ENCODE measurements around the gene PRR13. TPM values are rescaled to one million over a fixed set of nuclear protein-coding genes. Genes with fewer than 3 reads are reported as not detected.

PRR13 gene
- total RNA-seq, 1 donor from 2014 or later: 29.0 TPM

DNA sequence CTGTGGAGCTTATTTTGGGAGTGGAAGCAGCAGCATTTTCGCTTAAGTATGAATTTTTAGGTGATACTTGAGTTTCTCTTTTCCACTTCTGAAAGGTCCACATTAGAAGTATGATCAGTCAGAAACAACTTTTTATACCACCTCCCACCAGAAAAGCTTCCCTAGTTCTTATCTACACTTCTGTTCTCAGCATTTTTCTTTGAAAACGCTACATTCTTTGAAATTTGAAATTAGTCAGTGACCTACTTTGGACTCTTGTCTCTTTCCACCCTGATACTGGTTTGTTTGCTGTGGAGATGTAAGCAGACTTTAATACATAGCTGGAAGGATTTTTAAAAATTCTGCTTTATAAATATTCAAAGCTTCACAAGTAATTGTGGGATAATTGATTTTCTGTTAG, 32.5 kb downstream of the PRR13 start:
- no peak for FAIRE-seq
- DNase-seq (ENCODE audit: low read depth): no peak
- Histone ChIP-seq H3K27me3 (ENCODE audit: control insufficient read depth, insufficient read depth, low read length) (no peaks in the 10 kb centered on the region), H3K36me3 (ENCODE audit: control insufficient read depth, insufficient read depth, low read length) (peaks cover 43% of the 10 kb centered on the region), H3K4me3 (ENCODE audit: low read depth, low read length) (no peak overlapping the region)
- TF ChIP-seq, protein P1, sequence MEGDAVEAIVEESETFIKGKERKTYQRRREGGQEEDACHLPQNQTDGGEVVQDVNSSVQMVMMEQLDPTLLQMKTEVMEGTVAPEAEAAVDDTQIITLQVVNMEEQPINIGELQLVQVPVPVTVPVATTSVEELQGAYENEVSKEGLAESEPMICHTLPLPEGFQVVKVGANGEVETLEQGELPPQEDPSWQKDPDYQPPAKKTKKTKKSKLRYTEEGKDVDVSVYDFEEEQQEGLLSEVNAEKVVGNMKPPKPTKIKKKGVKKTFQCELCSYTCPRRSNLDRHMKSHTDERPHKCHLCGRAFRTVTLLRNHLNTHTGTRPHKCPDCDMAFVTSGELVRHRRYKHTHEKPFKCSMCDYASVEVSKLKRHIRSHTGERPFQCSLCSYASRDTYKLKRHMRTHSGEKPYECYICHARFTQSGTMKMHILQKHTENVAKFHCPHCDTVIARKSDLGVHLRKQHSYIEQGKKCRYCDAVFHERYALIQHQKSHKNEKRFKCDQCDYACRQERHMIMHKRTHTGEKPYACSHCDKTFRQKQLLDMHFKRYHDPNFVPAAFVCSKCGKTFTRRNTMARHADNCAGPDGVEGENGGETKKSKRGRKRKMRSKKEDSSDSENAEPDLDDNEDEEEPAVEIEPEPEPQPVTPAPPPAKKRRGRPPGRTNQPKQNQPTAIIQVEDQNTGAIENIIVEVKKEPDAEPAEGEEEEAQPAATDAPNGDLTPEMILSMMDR (IDR thresholded peaks at IDR 0.05; ENCODE audit: insufficient read depth, low read length, severe bottlenecking): no peak

DNA sequence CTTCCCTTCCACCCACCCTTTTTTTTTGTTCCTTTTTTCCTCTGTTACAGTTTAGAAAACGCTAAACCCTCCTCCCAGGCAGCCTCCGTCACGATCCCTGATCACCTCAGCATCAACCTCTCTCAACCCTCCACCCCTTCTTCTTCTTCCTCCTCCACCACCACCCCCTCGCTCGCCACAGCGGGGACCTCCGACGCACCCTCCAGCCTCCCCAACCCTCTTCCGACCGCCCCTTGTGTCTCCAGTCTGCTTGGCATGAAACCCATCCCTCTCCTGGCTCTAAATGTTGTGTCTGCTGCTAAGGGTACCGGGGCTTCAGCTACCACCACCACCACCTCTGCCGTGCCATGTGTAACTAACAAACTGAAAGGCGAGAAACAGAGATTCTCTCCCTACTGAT, 33.3 kb downstream of the PRR13 start:
- TF ChIP-seq, protein P1 (IDR thresholded peaks at IDR 0.05; ENCODE audit: insufficient read depth, low read length, severe bottlenecking): no peak
- Histone ChIP-seq H3K4me3 (ENCODE audit: low read depth, low read length) (no peak overlapping the region), H3K27me3 (ENCODE audit: control insufficient read depth, insufficient read depth, low read length) (no peaks in the 10 kb centered on the region), H3K36me3 (ENCODE audit: control insufficient read depth, insufficient read depth, low read length) (peaks cover 40% of the 10 kb centered on the region)
- DNase-seq (ENCODE audit: low read depth) (no peak), FAIRE-seq (no peak)

DNA sequence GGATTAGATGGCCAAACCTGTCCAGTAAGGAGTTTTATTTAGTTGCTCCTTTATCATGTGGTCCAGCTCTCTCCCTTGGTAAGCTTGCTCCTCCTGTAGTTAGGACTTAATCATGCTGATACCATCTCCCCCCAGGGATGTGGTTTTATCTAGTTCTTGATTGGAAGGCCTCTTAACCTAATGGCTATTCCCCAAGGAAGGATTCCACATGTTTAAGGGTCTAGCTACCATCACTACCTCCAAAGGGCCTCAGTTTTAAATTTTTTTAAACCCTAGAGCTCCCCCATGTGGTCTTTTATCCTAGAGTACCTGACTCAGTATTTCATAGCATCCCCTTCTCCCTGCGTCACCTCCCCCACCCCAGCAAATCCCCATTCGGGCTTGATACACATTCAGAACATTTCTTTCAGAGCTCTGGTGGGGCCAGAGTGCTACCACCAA, 35.3 kb downstream of the PRR13 start:
- no peak for DNase-seq (ENCODE audit: low read depth)
- no peaks in the 10 kb centered on the region for H3K27me3 ChIP-seq (ENCODE audit: control insufficient read depth, insufficient read depth, low read length)
- H3K4me3 ChIP-seq (ENCODE audit: low read depth, low read length): no peak overlapping the region
- peaks cover 41% of the 10 kb centered on the region for H3K36me3 ChIP-seq (ENCODE audit: control insufficient read depth, insufficient read depth, low read length)
- TF ChIP-seq, protein P1 (IDR thresholded peaks at IDR 0.05; ENCODE audit: insufficient read depth, low read length, severe bottlenecking): peak; percentile 20
- no peak for FAIRE-seq

DNA sequence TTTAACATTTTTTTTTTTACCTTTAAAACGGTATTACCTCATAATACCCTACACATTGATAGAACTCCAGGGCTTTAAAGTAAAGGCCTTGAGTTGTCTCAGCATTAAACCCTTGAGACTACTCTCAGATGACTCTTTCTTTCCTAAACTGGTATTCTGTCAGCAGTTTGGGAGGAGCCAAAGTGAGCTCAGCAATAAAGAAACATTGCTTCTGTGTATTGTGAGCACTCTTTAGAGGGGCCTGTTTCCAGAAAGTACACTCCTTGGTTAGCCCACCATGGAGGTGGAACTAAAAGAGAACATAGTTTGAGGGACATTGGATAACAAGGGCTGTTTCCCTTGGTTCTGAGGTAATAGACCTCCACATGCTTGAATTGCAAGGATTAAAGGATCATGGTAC, 37.3 kb downstream of the PRR13 start:
- no peaks in the 10 kb centered on the region for H3K27me3 ChIP-seq (ENCODE audit: control insufficient read depth, insufficient read depth, low read length)
- no peak for DNase-seq (ENCODE audit: low read depth)
- no peak overlapping the region for H3K4me3 ChIP-seq (ENCODE audit: low read depth, low read length)
- FAIRE-seq: no peak
- H3K36me3 ChIP-seq (ENCODE audit: control insufficient read depth, insufficient read depth, low read length): peaks cover 37% of the 10 kb centered on the region
- TF ChIP-seq, protein P1 (IDR thresholded peaks at IDR 0.05; ENCODE audit: insufficient read depth, low read length, severe bottlenecking): no peak

DNA sequence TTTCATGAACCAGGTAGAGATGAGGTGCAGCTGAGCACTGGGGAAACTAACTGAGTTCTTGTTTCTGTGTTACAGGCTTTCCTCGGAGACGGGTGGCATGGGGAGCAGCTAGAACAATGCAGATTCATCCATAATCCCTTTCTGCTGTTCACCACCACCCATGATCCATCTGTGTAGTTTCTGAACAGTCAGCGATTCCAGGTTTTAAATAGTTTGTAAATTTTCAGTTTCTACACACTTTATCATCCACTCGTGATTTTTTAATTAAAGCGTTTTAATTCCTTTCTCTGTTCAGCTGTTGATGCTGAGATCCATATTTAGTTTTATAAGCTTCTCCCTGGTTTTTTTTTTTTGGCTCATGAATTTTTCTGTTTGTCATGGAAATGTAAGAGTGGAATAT, 37.8 kb downstream of the PRR13 start:
- peaks cover 37% of the 10 kb centered on the region for H3K36me3 ChIP-seq (ENCODE audit: control insufficient read depth, insufficient read depth, low read length)
- no peak for DNase-seq (ENCODE audit: low read depth)
- no peaks in the 10 kb centered on the region for H3K27me3 ChIP-seq (ENCODE audit: control insufficient read depth, insufficient read depth, low read length)
- no peak overlapping the region for H3K4me3 ChIP-seq (ENCODE audit: low read depth, low read length)
- no peak for FAIRE-seq
- TF ChIP-seq, protein P1 (IDR thresholded peaks at IDR 0.05; ENCODE audit: insufficient read depth, low read length, severe bottlenecking): no peak
